HuH-7 (cell line): Measurements from ENCODE around the gene OVAAL.
"Not testable (repeated sequence)": the region's sequence is repeated elsewhere in the genome, so short reads cannot be mapped to it uniquely, and the experiment has no call there.

ENCODE experiments used
- DNase-seq: peaks from one replicate; pipeline ENCODE4 v3.0.0; 2011; ENCODE audit warnings: low spot score

OVAAL gene

GRCh38 chr1:180540697-180541594 is 17.8 kb upstream of the OVAAL start:
- DNase-seq: no peak

- no peak for DNase-seq
Observed at GRCh38 chr1:180542113-180542837, 16.5 kb upstream of the OVAAL start.

GRCh38 chr1:180542838-180543145 is 16.0 kb upstream of the OVAAL start:
- no peak for DNase-seq

- no peak for DNase-seq
Observed at GRCh38 chr1:180544050-180544449, 14.7 kb upstream of the OVAAL start.

GRCh38 chr1:180545991-180546390 is 12.8 kb upstream of the OVAAL start:
- no peak for DNase-seq

- no peak for DNase-seq
Observed at GRCh38 chr1:180548686-180549317, 10.0 kb upstream of the OVAAL start.

GRCh38 chr1:180549770-180550169 is 9.0 kb upstream of the OVAAL start:
- not testable (repeated sequence) for DNase-seq

GRCh38 chr1:180550241-180550640 is 8.5 kb upstream of the OVAAL start:
- DNase-seq: no peak

GRCh38 chr1:180551997-180552396 is 6.8 kb upstream of the OVAAL start:
- no peak for DNase-seq

GRCh38 chr1:180553046-180553445 is 5.7 kb upstream of the OVAAL start:
- not testable (repeated sequence) for DNase-seq

GRCh38 chr1:180555411-180555810 is 3.4 kb upstream of the OVAAL start:
- DNase-seq: no peak

GRCh38 chr1:180560200-180560867 is 1.6 kb downstream of the OVAAL start:
- no peak for DNase-seq

GRCh38 chr1:180560868-180561600 is 2.3 kb downstream of the OVAAL start:
- DNase-seq: no peak

- DNase-seq: no peak
Observed at GRCh38 chr1:180562640-180563025, 3.9 kb downstream of the OVAAL start.

GRCh38 chr1:180563026-180563827 is 4.5 kb downstream of the OVAAL start:
- no peak for DNase-seq

- no peak for DNase-seq
Observed at GRCh38 chr1:180565121-180565871, 6.5 kb downstream of the OVAAL start.

- no peak for DNase-seq
Observed at GRCh38 chr1:180566026-180566425, 7.3 kb downstream of the OVAAL start.

- no peak for DNase-seq
Observed at GRCh38 chr1:180566495-180566894, 7.7 kb downstream of the OVAAL start.

GRCh38 chr1:180567654-180568053 is 8.9 kb downstream of the OVAAL start:
- no peak for DNase-seq

- DNase-seq: no peak
Observed at GRCh38 chr1:180568184-180568583, 9.4 kb downstream of the OVAAL start.
